ENCODE data around the gene WWOX.

Gene WWOX

GRCh38 chr16:78500659-78501270 lies 401.3 kb downstream of the WWOX start:
- Histone ChIP-seq H3K9me3 (ENCODE audit: insufficient read depth, low read length, severe bottlenecking) (no peaks in the 10 kb centered on the region), H3K79me2 (ENCODE audit: insufficient read depth, low read length) (no peaks in the 10 kb centered on the region), H3K27me3 (ENCODE audit: insufficient read depth, low read length, poor library complexity) (no peaks in the 10 kb centered on the region), H3K9ac (ENCODE audit: low read depth, low read length) (no peak overlapping the region), H3K4me2 (ENCODE audit: insufficient read depth, low read length) (no peak overlapping the region), H3K4me1 (ENCODE audit: insufficient read depth, low read length) (no peaks in the 10 kb centered on the region), H3K27ac (ENCODE audit: low read length) (no peak overlapping the region), H3K4me3 (ENCODE audit: low read depth in 1 of 2, low read length in 2 of 2) (no peak overlapping the region), H4K20me1 (ENCODE audit: insufficient read depth, low read length) (no peaks in the 10 kb centered on the region), H3K36me3 (ENCODE audit: insufficient read depth, low read length) (no peaks in the 10 kb centered on the region), H2AFZ (ENCODE audit: low read depth, low read length) (no peak overlapping the region)
- DNase-seq (no peak), ATAC-seq (ENCODE audit: insufficient read depth, low read depth) (no peak)
- TF ChIP-seq CTCF (IDR thresholded peaks at IDR 0.05; ENCODE audit: borderline replicate concordance, extremely low read depth, low read length, poor library complexity, severe bottlenecking), result no peak
- no peak for TF ChIP-seq EZH2 (IDR thresholded peaks at IDR 0.05; ENCODE audit: borderline replicate concordance, low read depth, low read length, severe bottlenecking)

- TF ChIP-seq EZH2 (IDR thresholded peaks at IDR 0.05; ENCODE audit: borderline replicate concordance, low read depth, low read length, severe bottlenecking) (no peak), CTCF (IDR thresholded peaks at IDR 0.05; ENCODE audit: borderline replicate concordance, extremely low read depth, low read length, poor library complexity, severe bottlenecking) (no peak)
- DNase-seq (no peak), ATAC-seq (ENCODE audit: insufficient read depth, low read depth) (no peak)
- Histone ChIP-seq H2AFZ (ENCODE audit: low read depth, low read length) (no peak overlapping the region), H3K4me2 (ENCODE audit: insufficient read depth, low read length) (no peak overlapping the region), H3K79me2 (ENCODE audit: insufficient read depth, low read length) (no peaks in the 10 kb centered on the region), H4K20me1 (ENCODE audit: insufficient read depth, low read length) (no peaks in the 10 kb centered on the region), H3K9me3 (ENCODE audit: insufficient read depth, low read length, severe bottlenecking) (no peaks in the 10 kb centered on the region), H3K4me3 (ENCODE audit: low read depth in 1 of 2, low read length in 2 of 2) (no peak overlapping the region), H3K36me3 (ENCODE audit: insufficient read depth, low read length) (no peaks in the 10 kb centered on the region), H3K4me1 (ENCODE audit: insufficient read depth, low read length) (no peaks in the 10 kb centered on the region), H3K27me3 (ENCODE audit: insufficient read depth, low read length, poor library complexity) (no peaks in the 10 kb centered on the region), H3K27ac (ENCODE audit: low read length) (no peak overlapping the region), H3K9ac (ENCODE audit: low read depth, low read length) (no peak overlapping the region)
These were observed 402.3 kb downstream of the WWOX start for GRCh38 chr16:78501744-78502143.

- Histone ChIP-seq H3K4me1 (ENCODE audit: insufficient read depth, low read length) (no peaks in the 10 kb centered on the region), H3K9ac (ENCODE audit: low read depth, low read length) (no peak overlapping the region), H2AFZ (ENCODE audit: low read depth, low read length) (no peak overlapping the region), H3K4me3 (ENCODE audit: low read depth in 1 of 2, low read length in 2 of 2) (no peak overlapping the region), H3K9me3 (ENCODE audit: insufficient read depth, low read length, severe bottlenecking) (no peaks in the 10 kb centered on the region), H3K27ac (ENCODE audit: low read length) (no peak overlapping the region), H3K27me3 (ENCODE audit: insufficient read depth, low read length, poor library complexity) (no peaks in the 10 kb centered on the region), H3K36me3 (ENCODE audit: insufficient read depth, low read length) (no peaks in the 10 kb centered on the region), H3K79me2 (ENCODE audit: insufficient read depth, low read length) (no peaks in the 10 kb centered on the region), H3K4me2 (ENCODE audit: insufficient read depth, low read length) (no peak overlapping the region), H4K20me1 (ENCODE audit: insufficient read depth, low read length) (no peaks in the 10 kb centered on the region)
- TF ChIP-seq EZH2 (IDR thresholded peaks at IDR 0.05; ENCODE audit: borderline replicate concordance, low read depth, low read length, severe bottlenecking), result no peak
- no peak for TF ChIP-seq CTCF (IDR thresholded peaks at IDR 0.05; ENCODE audit: borderline replicate concordance, extremely low read depth, low read length, poor library complexity, severe bottlenecking)
- DNase-seq, result no peak
- ATAC-seq (ENCODE audit: insufficient read depth, low read depth), result no peak
These were observed 403.4 kb downstream of the WWOX start for GRCh38 chr16:78502812-78503350.
